Progenitor cell of endocrine pancreas (in vitro differentiated cells): ENCODE data around the gene TSSK2. TPM values are rescaled to one million over a fixed set of nuclear protein-coding genes. Genes with fewer than 3 reads are reported as not detected.

Source experiments
- DNase-seq: peaks from one replicate; pipeline ENCODE4 v3.0.0; 2021; ENCODE audit warnings: low spot score; ENCODE audit not compliant: unreplicated experiment
- H3K27ac Mint-ChIP-seq: 2 replicates; pipeline ENCODE4 v1.8.0; 2021; ENCODE audit warnings: mild to moderate bottlenecking, moderate library complexity, mixed read lengths
- H3K27me3 Mint-ChIP-seq: 2 replicates; pipeline ENCODE4 v1.8.0; 2021; ENCODE audit warnings: mixed read lengths
- H3K36me3 Mint-ChIP-seq: 2 replicates; pipeline ENCODE4 v1.8.0; 2022; ENCODE audit warnings: mixed read lengths; ENCODE audit not compliant: insufficient read depth
- H3K4me1 Mint-ChIP-seq: 2 replicates; pipeline ENCODE4 v1.8.0; 2021; ENCODE audit warnings: low read depth, mixed read lengths
- H3K4me3 Mint-ChIP-seq: 2 replicates; pipeline ENCODE4 v1.8.0; 2021; ENCODE audit warnings: low read depth, mild to moderate bottlenecking, moderate library complexity, mixed read lengths
- H3K9me3 Mint-ChIP-seq: 2 replicates; pipeline ENCODE4 v1.8.0; 2021; ENCODE audit warnings: low read depth, mixed read lengths
- CTCF ChIP-seq: fragments of 200-600 bp; sonication (generic); IDR thresholded peaks from one replicate; pipeline ENCODE4 v1.5.0; 2021; ENCODE audit warnings: antibody characterized with exemption, mild to moderate bottlenecking; ENCODE audit not compliant: unreplicated experiment
- total RNA-seq: library from RNA; stranded (reverse); gene quantifications from 2 replicates; pipeline ENCODE4 v1.2.1, GENCODE V29; 2021

The TSSK2 gene
- total RNA-seq, 1 donor from 2014 or later: not detected

- Mint-ChIP-seq H3K27ac (peak overlapping the region; percentile 22), H3K9me3 (no peaks in the 10 kb centered on the region), H3K27me3 (no peaks in the 10 kb centered on the region), H3K4me1 (no peaks in the 10 kb centered on the region), H3K36me3 (peaks cover 11% of the 10 kb centered on the region), H3K4me3 (no peak overlapping the region)
- DNase-seq: no peak
- TF ChIP-seq CTCF: no peak
Observed at GRCh38 chr22:19098157-19098556, 33.0 kb upstream of the TSSK2 start.

DNA sequence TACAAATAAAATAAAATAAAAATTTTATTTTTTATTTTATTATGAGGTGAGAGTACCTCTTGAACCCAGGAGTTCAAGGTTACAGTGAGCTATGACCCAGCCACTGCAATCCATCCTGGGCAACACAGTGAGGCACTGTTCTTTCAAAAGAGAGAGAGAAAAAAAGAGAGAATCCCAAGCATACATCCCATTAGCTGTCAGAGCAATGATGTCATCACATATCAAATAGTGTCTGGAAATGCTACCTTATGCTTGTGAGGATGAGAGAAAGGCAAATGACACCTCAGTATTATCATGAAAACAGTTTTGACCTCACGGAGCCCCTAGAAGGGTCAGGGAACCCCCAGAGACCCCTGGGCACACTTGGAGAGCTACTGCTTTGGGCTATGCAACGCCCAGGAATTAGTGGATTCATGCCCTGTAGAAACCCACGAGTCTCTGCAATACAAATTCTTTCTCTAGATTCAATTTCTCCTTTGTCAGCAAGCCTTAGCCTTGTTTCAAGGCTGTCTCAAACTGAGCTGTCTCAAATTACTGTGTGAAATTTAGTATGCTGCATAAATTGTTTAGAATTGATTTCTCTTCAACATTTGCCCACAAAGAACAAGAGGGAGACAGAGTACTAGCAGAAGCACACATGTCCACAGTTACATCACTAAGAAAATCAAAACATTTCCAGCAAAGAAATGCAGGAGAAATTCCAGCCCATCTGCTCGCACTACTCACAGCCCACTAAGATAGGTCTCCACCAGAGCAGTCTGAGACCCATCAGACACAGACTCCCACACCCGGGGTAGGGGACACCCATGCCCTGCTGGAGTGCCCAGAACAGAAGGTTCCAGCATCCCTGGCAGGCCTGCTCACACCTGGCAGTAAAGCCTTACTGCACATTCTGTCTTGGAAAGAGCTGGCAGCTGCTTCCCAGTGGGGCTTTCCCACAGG is 27.0 kb upstream of the TSSK2 start:
- Mint-ChIP-seq H3K27ac (peak overlapping the region; percentile 80), H3K9me3 (no peaks in the 10 kb centered on the region), H3K27me3 (no peaks in the 10 kb centered on the region), H3K36me3 (peaks cover 7% of the 10 kb centered on the region), H3K4me3 (no peak overlapping the region), H3K4me1 (peaks cover 4% of the 10 kb centered on the region)
- TF ChIP-seq CTCF: no peak
- DNase-seq: no peak

DNA sequence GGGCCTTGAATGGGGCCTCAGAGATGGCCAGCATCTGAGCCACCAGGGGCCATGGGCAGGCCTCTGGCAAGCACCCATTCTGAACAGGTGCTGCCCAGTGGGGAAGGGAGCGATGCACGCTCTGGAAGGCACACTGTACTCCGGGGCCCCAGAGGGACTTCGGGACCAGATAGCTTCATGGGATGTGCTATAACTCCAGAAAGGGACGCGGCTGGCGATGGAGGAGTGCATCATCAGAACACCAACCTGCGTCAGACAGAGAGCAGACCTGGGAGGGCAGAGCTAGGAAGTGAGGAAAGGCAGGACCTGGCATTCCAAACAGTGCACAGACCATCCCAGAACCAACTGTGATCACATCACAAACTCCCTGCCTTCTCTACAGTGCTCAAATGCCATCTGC is 25.7 kb upstream of the TSSK2 start:
- no peak overlapping the region for H3K27ac Mint-ChIP-seq

GRCh38 chr22:19105867-19106802 is 25.0 kb upstream of the TSSK2 start:
- no peak for DNase-seq
- no peaks in the 10 kb centered on the region for H3K9me3 Mint-ChIP-seq
- peaks cover 6% of the 10 kb centered on the region for H3K36me3 Mint-ChIP-seq
- no peak overlapping the region for H3K27ac Mint-ChIP-seq
- no peak overlapping the region for H3K4me3 Mint-ChIP-seq
- H3K27me3 Mint-ChIP-seq: no peaks in the 10 kb centered on the region
- peaks cover 9% of the 10 kb centered on the region for H3K4me1 Mint-ChIP-seq
- peak; percentile 35 for TF ChIP-seq CTCF

More for the DNA sequence above, 25.7 kb upstream of the TSSK2 start:
- Mint-ChIP-seq H3K9me3 (no peaks in the 10 kb centered on the region), H3K36me3 (peaks cover 7% of the 10 kb centered on the region), H3K27me3 (no peaks in the 10 kb centered on the region), H3K4me3 (no peak overlapping the region), H3K4me1 (peaks cover 6% of the 10 kb centered on the region)
- DNase-seq: no peak
- no peak for TF ChIP-seq CTCF
